Subcutaneous abdominal adipose tissue (tissue), 5 donors: Measurements from ENCODE around the gene MAP4K2.

Experiments used
- H3K27ac ChIP-seq: one replicate; pipeline ENCODE4 v1.7.0; 2013; ENCODE audit warnings: low read depth, mild to moderate bottlenecking, inconsistent platforms, low read length, moderate library complexity
- H3K27me3 ChIP-seq, 5 donors: one replicate each; pipeline ENCODE4 v1.7.0; 2013; ENCODE audit warnings: low read length in 5 of 5, inconsistent platforms in 1 of 5; ENCODE audit not compliant: control insufficient read depth in 5 of 5, insufficient read depth in 4 of 5
- H3K36me3 ChIP-seq, 5 donors: one replicate each; pipeline ENCODE4 v1.7.0; 2013; ENCODE audit warnings: low read length in 5 of 5; ENCODE audit not compliant: control insufficient read depth in 5 of 5, insufficient read depth in 5 of 5
- H3K4me1 ChIP-seq, 5 donors: one replicate each; pipeline ENCODE4 v1.7.0; 2013; ENCODE audit warnings: low read length in 5 of 5, mild to moderate bottlenecking in 3 of 5, moderate library complexity in 1 of 5; ENCODE audit not compliant: control insufficient read depth in 5 of 5, insufficient read depth in 5 of 5
- H3K4me3 ChIP-seq, 5 donors: one replicate each; pipeline ENCODE4 v1.7.0; 2013; ENCODE audit warnings: low read length in 5 of 5, low read depth in 1 of 5
- H3K9ac ChIP-seq, 5 donors: one replicate each; pipeline ENCODE4 v1.7.0; 2013; ENCODE audit warnings: low read length in 5 of 5, mild to moderate bottlenecking in 4 of 5, moderate library complexity in 3 of 5
- H3K9me3 ChIP-seq, 5 donors: one replicate each; pipeline ENCODE4 v1.7.0; 2013; ENCODE audit warnings: low read length in 5 of 5; ENCODE audit not compliant: control insufficient read depth in 5 of 5
- donor health status: healthy.
- donor health status: healthy.
- donor health status: healthy.
- donor health status: healthy.
- donor health status: healthy.

Gene MAP4K2

DNA sequence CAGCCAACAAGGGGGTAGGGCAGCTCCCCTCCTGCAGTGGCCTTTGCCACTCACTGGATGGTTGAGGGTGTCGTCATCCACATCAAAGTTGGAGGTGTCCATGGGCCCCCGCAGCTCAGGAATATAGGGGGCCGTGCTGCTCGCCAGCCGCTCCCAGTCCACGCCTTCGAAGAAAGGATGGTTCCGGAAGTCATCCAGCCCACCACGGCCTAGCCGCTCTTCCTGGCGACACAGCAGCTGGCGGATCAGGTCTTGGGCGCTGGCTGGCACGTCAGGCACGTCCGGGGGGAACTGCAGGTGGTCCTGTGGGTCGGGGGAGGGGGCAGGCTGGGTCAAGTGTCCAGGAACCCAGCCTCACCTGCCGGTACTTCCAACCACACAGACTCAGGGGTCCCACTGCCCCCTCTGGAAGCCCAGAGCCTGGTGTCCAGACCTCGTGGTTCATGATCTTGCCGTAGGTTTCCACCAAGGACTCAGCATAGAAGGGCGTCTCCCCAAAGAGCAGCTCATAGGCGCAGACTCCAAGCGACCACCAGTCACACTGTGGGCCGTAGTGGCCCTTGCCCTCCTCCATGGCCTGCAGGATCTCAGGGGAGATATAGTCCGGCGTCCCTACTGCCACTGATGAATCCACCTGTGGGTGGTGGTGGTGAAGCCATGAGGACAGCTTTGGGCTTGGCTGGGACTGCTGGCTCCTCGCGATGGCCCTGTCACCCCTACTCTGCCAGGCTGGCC, 35.8 kb upstream of the MAP4K2 start:
- no peaks in the 10 kb centered on the region for H3K9me3 ChIP-seq
- H3K4me1 ChIP-seq = no peaks in the 10 kb centered on the region
- no peaks in the 10 kb centered on the region for H3K36me3 ChIP-seq
- no peaks in the 10 kb centered on the region for H3K27me3 ChIP-seq
- H3K4me3 ChIP-seq = no peak overlapping the region
- no peak overlapping the region for H3K27ac ChIP-seq
- no peak overlapping the region for H3K9ac ChIP-seq

DNA sequence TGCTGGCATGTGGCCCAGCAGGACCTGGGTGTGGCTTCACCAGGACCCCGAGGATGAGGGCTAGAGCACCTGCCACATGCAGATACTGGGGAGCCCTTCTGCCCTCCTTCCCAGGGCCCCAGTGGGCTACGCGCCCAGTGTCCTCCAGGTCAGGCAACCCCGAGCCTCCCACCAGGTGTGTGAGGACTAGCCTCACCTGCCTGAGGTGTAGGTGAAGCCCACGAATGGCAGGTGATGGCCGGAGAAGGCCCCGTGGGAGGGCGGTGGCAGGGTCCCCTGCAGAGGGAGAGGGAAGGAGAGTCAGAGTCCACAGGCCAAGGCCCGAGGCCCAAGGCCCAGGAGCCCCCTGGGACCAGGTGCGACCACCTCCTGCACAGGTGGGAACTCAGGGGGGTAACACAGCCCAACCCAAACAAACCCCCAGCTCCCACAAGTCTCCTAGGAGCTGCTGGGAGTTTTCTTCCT, 34.9 kb upstream of the MAP4K2 start:
- Histone ChIP-seq H3K9me3 (no peaks in the 10 kb centered on the region), H3K9ac (no peak overlapping the region), H3K36me3 (no peaks in the 10 kb centered on the region), H3K4me1 (no peaks in the 10 kb centered on the region), H3K27ac (no peak overlapping the region), H3K27me3 (no peaks in the 10 kb centered on the region), H3K4me3 (no peak overlapping the region)

- no peak overlapping the region for H3K27ac ChIP-seq
- H3K4me1 ChIP-seq = no peaks in the 10 kb centered on the region
- no peak overlapping the region for H3K9ac ChIP-seq
- H3K27me3 ChIP-seq = no peaks in the 10 kb centered on the region
- no peaks in the 10 kb centered on the region for H3K9me3 ChIP-seq
- no peak overlapping the region for H3K4me3 ChIP-seq
- H3K36me3 ChIP-seq = no peaks in the 10 kb centered on the region
Observed at GRCh38 chr11:64836448-64837072, 33.5 kb upstream of the MAP4K2 start.

- H3K36me3 ChIP-seq = no peaks in the 10 kb centered on the region
- H3K27ac ChIP-seq = no peak overlapping the region
- H3K27me3 ChIP-seq = no peaks in the 10 kb centered on the region
- no peak overlapping the region for H3K4me3 ChIP-seq
- H3K4me1 ChIP-seq = no peaks in the 10 kb centered on the region
- H3K9me3 ChIP-seq = no peaks in the 10 kb centered on the region
- no peak overlapping the region for H3K9ac ChIP-seq
Observed at GRCh38 chr11:64835616-64836447, 32.8 kb upstream of the MAP4K2 start.

DNA sequence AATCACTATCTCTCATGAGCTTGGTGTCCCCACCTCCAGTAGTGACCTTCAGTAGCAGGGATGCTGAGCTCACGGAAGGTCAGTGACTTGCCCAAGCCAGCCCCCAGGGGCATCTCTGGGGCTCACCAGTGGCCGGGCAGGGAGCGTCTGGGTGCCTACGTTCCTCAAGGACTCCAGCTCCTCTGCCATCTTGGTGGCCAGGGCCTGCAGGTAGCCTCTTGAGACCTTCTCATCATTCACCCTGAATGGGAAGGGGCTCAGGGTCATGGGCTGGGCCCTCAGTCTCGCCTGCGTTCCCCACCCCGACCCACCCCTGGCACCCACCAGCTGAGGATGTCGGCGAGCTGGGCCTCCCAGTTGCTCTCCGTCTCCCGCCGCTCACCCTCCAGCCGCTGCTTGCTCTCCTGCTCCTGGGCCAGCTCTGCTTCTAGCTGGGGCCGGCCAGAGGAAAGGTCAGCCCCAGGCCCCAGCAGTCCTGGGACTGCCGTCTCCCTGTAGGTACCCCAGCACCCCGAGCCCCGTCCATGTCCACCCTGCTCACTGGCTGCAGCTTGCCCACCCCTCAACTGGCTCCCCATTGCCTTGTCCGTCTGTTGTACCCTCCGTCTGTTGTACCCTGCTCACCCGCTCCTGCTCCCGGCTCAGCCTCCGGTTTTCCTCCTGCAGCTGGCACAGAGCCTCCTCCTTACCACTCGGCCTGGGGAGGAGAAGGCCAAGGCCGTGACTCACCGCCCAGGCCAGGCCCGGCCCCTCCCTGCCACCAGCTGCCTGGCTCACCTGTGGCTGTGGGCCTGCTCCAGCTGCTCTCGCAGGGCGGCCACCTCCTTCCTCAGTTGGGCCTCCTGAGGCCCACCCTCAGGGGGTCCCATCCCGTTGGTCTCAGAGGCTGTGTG, 32.0 kb upstream of the MAP4K2 start:
- H3K4me3 ChIP-seq = no peak overlapping the region
- H3K27ac ChIP-seq = no peak overlapping the region
- no peaks in the 10 kb centered on the region for H3K36me3 ChIP-seq
- H3K9ac ChIP-seq = no peak overlapping the region
- no peaks in the 10 kb centered on the region for H3K27me3 ChIP-seq
- H3K4me1 ChIP-seq = no peaks in the 10 kb centered on the region
- no peaks in the 10 kb centered on the region for H3K9me3 ChIP-seq

DNA sequence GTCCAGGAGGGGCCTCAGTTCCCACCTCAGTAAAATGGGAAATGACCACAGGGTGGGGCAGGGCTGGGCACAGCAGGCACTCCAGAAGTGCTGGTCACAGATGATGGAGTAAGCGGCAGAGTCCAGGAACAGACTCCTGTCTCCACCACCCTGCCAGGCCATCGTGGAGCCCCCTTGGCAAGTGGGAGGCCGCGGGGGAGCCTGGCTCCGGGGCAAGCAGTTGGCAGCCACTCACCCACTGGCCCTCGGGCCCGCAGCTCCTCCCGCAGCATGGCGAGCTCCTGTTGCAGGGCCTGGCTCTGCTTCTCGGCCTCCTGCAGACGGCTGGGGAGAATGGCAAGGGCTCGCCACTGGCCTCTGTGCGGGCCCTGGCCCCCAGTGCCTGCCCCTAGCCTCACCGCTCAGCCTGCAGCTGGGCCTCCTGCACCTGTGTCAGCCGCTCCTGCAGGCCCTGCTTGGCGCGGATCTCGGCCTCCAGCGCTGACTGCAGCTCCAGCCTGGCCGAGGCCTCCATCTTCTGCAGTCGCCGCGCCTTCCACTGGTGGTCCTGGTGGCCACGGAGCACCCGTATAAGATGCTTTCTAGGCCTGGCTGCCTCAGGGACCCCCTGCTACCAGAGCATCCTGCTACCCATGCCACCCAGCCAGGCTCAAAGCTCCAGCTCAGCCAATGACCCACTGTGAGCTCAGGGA, 31.2 kb upstream of the MAP4K2 start:
- Histone ChIP-seq H3K9ac (no peak overlapping the region), H3K27ac (no peak overlapping the region), H3K4me1 (no peaks in the 10 kb centered on the region), H3K36me3 (no peaks in the 10 kb centered on the region), H3K27me3 (no peaks in the 10 kb centered on the region), H3K4me3 (no peak overlapping the region), H3K9me3 (no peaks in the 10 kb centered on the region)

DNA sequence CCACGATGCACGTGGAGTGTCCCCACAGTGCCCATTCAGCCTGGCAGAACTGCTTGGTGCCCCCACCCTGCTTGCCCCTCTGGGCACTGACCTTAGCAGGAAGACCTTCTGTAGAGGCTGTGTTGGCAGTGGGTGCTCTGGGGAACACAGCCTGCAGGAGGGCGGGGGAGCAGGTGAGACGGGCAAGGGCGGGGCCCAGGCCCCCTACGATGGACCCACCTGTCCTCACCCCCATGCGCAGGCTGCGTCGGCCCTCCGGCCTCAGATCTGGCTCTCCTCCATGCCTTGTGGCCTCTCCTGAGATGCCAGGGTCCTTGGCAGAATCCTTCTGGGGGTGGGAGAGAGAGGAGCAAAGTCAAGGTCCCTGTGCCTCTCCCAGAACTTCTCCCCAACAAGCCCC, 30.5 kb upstream of the MAP4K2 start:
- Histone ChIP-seq H3K36me3 (no peaks in the 10 kb centered on the region), H3K27ac (no peak overlapping the region), H3K4me1 (no peaks in the 10 kb centered on the region), H3K27me3 (no peaks in the 10 kb centered on the region), H3K4me3 (no peak overlapping the region), H3K9ac (no peak overlapping the region), H3K9me3 (no peaks in the 10 kb centered on the region)

DNA sequence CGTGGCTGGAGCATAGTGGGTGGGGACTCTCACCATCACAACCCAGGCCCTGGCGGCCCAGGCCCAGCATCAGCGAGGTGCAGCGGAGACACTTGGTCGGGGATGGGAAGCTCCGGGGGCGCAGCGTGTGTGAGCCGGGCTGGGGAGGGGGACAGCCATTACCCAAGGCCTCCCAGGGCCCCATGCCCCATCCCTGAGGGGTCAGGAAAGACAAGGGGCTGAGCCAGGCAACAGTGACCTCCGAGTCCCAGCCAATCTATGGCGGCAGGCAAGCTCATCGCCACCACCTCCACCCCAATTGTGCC, 30.1 kb upstream of the MAP4K2 start:
- Histone ChIP-seq H3K27me3 (no peaks in the 10 kb centered on the region), H3K9me3 (no peaks in the 10 kb centered on the region), H3K27ac (no peak overlapping the region), H3K36me3 (no peaks in the 10 kb centered on the region), H3K9ac (no peak overlapping the region), H3K4me3 (no peak overlapping the region), H3K4me1 (no peaks in the 10 kb centered on the region)

GRCh38 chr11:64832467-64833197, 29.6 kb upstream of the MAP4K2 start:
- no peak overlapping the region for H3K27ac ChIP-seq
- H3K9ac ChIP-seq = no peak overlapping the region
- H3K4me3 ChIP-seq = no peak overlapping the region
- no peaks in the 10 kb centered on the region for H3K27me3 ChIP-seq
- H3K9me3 ChIP-seq = no peaks in the 10 kb centered on the region
- no peaks in the 10 kb centered on the region for H3K36me3 ChIP-seq
- no peaks in the 10 kb centered on the region for H3K4me1 ChIP-seq
